CD4-positive, alpha-beta T cell (primary cell): ENCODE measurements around the gene BCAS1. TPM values are rescaled to one million over a fixed set of nuclear protein-coding genes. Genes with fewer than 3 reads are reported as not detected.
"Not testable (repeated sequence)": the region's sequence is repeated elsewhere in the genome, so short reads cannot be mapped to it uniquely, and the experiment has no call there.

Source experiments
- ATAC-seq: fragments of 200-7000 bp; cut with Tn5 transposase; one replicate; pipeline ENCODE4 v1.10.0; 2022; ENCODE audit warnings: mild to moderate bottlenecking; ENCODE audit not compliant: poor library complexity
- CTCF ChIA-PET: fragments of 350-600 bp; sonication (Branson Sonifier 250); formaldehyde crosslinking; loops from one replicate; lab custom pipeline; 2021; ENCODE audit warnings: antibody characterized with exemption, inconsistent platforms; lab: Charles Lee
- POLR2A ChIA-PET: fragments of 350-600 bp; sonication (Branson Sonifier 250); formaldehyde crosslinking; loops from one replicate; lab custom pipeline; 2021; ENCODE audit warnings: antibody characterized with exemption, inconsistent platforms; lab: Charles Lee
- DNase-seq, 14 experiments: peaks; one replicate each; pipeline ENCODE4 v3.0.0-alpha.2; 2013 to 2020; ENCODE audit warnings: mixed read lengths in 2 of 14
- H3K27ac ChIP-seq, 2 donors: one replicate each; pipeline versions ENCODE4 v1.5.1 to v1.7.0; 2013; ENCODE audit warnings: low read length in 2 of 2, low read depth in 1 of 2, mild to moderate bottlenecking in 1 of 2
- H3K27me3 ChIP-seq, 2 experiments: 1 replicate in 1 of 2; 2 replicates in 1 of 2; pipeline versions ENCODE4 v1.6.1 to v1.7.0; 2013; ENCODE audit warnings: low read length in 2 of 2, control low read depth in 1 of 2, mild to moderate bottlenecking in 1 of 2, moderate library complexity in 1 of 2; ENCODE audit not compliant: insufficient read depth in 2 of 2, control insufficient read depth in 1 of 2
- H3K36me3 ChIP-seq: one replicate; pipeline ENCODE4 v1.6.1; 2013; ENCODE audit warnings: low read length, control low read depth; ENCODE audit not compliant: insufficient read depth
- H3K4me1 ChIP-seq: one replicate; pipeline ENCODE4 v1.6.1; 2013; ENCODE audit warnings: low read length, control low read depth; ENCODE audit not compliant: insufficient read depth
- H3K4me3 ChIP-seq: one replicate; pipeline ENCODE4 v1.5.1; 2013; ENCODE audit warnings: mild to moderate bottlenecking, low read length, moderate library complexity
- H3K9me3 ChIP-seq, 2 experiments: 1 replicate in 1 of 2; 2 replicates in 1 of 2; pipeline versions ENCODE4 v1.6.1 to v1.7.0; 2013; ENCODE audit warnings: low read length in 2 of 2, mild to moderate bottlenecking in 2 of 2, control low read depth in 1 of 2, moderate library complexity in 1 of 2; ENCODE audit not compliant: control insufficient read depth in 1 of 2, insufficient read depth in 1 of 2
- H3K27ac Mint-ChIP-seq: one replicate; pipeline ENCODE4 v1.8.0; 2020; ENCODE audit warnings: mixed read lengths
- H3K27me3 Mint-ChIP-seq: one replicate; pipeline ENCODE4 v1.8.0; 2021; ENCODE audit warnings: mixed read lengths
- H3K36me3 Mint-ChIP-seq: one replicate; pipeline ENCODE4 v1.8.0; 2021; ENCODE audit warnings: low read depth, mixed read lengths
- H3K4me1 Mint-ChIP-seq: one replicate; pipeline ENCODE4 v1.8.0; 2021; ENCODE audit warnings: low read depth, mixed read lengths
- H3K4me3 Mint-ChIP-seq: one replicate; pipeline ENCODE4 v1.8.0; 2020; ENCODE audit warnings: mild to moderate bottlenecking, mixed read lengths
- H3K9me3 Mint-ChIP-seq: one replicate; pipeline ENCODE4 v1.8.0; 2020; ENCODE audit warnings: mixed read lengths
- CTCF ChIP-seq: fragments of 200-600 bp; IDR thresholded peaks from one replicate; pipeline ENCODE4 v1.8.0; 2022; ENCODE audit warnings: antibody characterized with exemption, mild to moderate bottlenecking
- intact Hi-C, 2 experiments: fragments of 100-400 bp; cut with DNase I in 1 of 2; cut with micrococcal nuclease in 1 of 2; formaldehyde crosslinking; loops; one replicate each; pipeline versions ENCODE4 v1.15.1 to v1.9.0; 2023 to 2025; cut with DNase I, micrococcal nuclease
- total RNA-seq, 174 experiments: library from RNA in 2 of 174; stranded (reverse) in 2 of 174; gene quantifications; one replicate each; pipeline ENCODE4 v1.2.3 and lab custom pipeline; 2021 to 2026

Gene BCAS1
- total RNA-seq, 2 experiments from 2014 or later, result 0.20 to 0.27 TPM

- no peak for ATAC-seq
- Mint-ChIP-seq H3K4me3 (peak overlapping the region; percentile 75), H3K27ac (peak overlapping the region; percentile 79), H3K27me3 (no peaks in the 10 kb centered on the region), H3K4me1 (peaks cover 55% of the 10 kb centered on the region), H3K9me3 (no peaks in the 10 kb centered on the region), H3K36me3 (no peaks in the 10 kb centered on the region)
- Histone ChIP-seq H3K4me3 (no peak overlapping the region), H3K4me1 (peaks cover 26% of the 10 kb centered on the region), H3K27me3 (no peaks in the 10 kb centered on the region), H3K36me3 (no peaks in the 10 kb centered on the region), H3K9me3 (no peaks in the 10 kb centered on the region), H3K27ac (peak overlapping the region in 1 of 2 donors; percentile 20)
- intact Hi-C loops, result no loop called here
- no peak for TF ChIP-seq CTCF
- DNase-seq, result peak in 2 of 14 experiments; percentile 30 to 32
- POLR2A ChIA-PET, result interaction anchor here (0.9 to 2.4 kb wide), 8 partner anchors 18 to 356 kb away, joined by 3 to 12 read pairs (median 4); no protein-coding TSS in a partner anchor
- CTCF ChIA-PET, result interaction anchor here (1.0 to 3.6 kb wide), 3 partner anchors 12 to 23 kb away, joined by 3 to 15 read pairs (median 4); no protein-coding TSS in a partner anchor
These were observed 134.9 kb downstream of the BCAS1 start for GRCh38 chr20:53935344-53936084.

GRCh38 chr20:53934421-53935343 is 135.7 kb downstream of the BCAS1 start:
- H3K36me3 Mint-ChIP-seq, result no peaks in the 10 kb centered on the region
- ChIA-PET POLR2A (interaction anchor here (0.9 to 2.4 kb wide), 8 partner anchors 17 to 355 kb away, joined by 3 to 12 read pairs (median 4); no protein-coding TSS in a partner anchor), CTCF (interaction anchor here (0.7 to 3.6 kb wide), 6 partner anchors 11 to 1638 kb away, joined by 3 to 15 read pairs (median 4); no protein-coding TSS in a partner anchor)
- H3K27me3 Mint-ChIP-seq, result no peaks in the 10 kb centered on the region
- ATAC-seq, result peak; percentile 76
- no peak for TF ChIP-seq CTCF
- H3K4me3 Mint-ChIP-seq, result peak overlapping the region; percentile 62
- peaks cover 59% of the 10 kb centered on the region for H3K4me1 Mint-ChIP-seq
- intact Hi-C loops, result no loop called here
- peak in 5 of 14 experiments; percentile 23 to 53 (median 45) for DNase-seq
- H3K9me3 Mint-ChIP-seq, result no peaks in the 10 kb centered on the region
- Histone ChIP-seq H3K4me1 (peaks cover 26% of the 10 kb centered on the region), H3K4me3 (no peak overlapping the region), H3K27me3 (no peaks in the 10 kb centered on the region), H3K9me3 (no peaks in the 10 kb centered on the region), H3K36me3 (no peaks in the 10 kb centered on the region), H3K27ac (peak overlapping the region in 1 of 2 donors; percentile 20)
- H3K27ac Mint-ChIP-seq, result peak overlapping the region; percentile 79

GRCh38 chr20:53933232-53933846 is 137.1 kb downstream of the BCAS1 start:
- ATAC-seq, result no peak
- peaks cover 48% of the 10 kb centered on the region for H3K4me1 Mint-ChIP-seq
- ChIA-PET POLR2A (interaction anchor here (1.0 to 2.4 kb wide), 3 partner anchors 9 to 351 kb away, joined by 3 to 9 read pairs (median 3); no protein-coding TSS in a partner anchor), CTCF (interaction anchor here (3.6 kb wide), 1 partner anchor 18 kb away, joined by 15 read pairs; no protein-coding TSS in a partner anchor)
- intact Hi-C loops, result no loop called here
- no peaks in the 10 kb centered on the region for H3K27me3 Mint-ChIP-seq
- Histone ChIP-seq H3K27ac (no peak overlapping the region), H3K9me3 (no peaks in the 10 kb centered on the region), H3K27me3 (no peaks in the 10 kb centered on the region), H3K4me1 (peaks cover 26% of the 10 kb centered on the region), H3K4me3 (no peak overlapping the region), H3K36me3 (no peaks in the 10 kb centered on the region)
- no peak overlapping the region for H3K4me3 Mint-ChIP-seq
- no peak overlapping the region for H3K27ac Mint-ChIP-seq
- no peaks in the 10 kb centered on the region for H3K9me3 Mint-ChIP-seq
- DNase-seq, result no peak
- TF ChIP-seq CTCF, result no peak
- H3K36me3 Mint-ChIP-seq, result no peaks in the 10 kb centered on the region

GRCh38 chr20:53932655-53933192 is 137.7 kb downstream of the BCAS1 start:
- H3K4me3 ChIP-seq, H3K27me3 ChIP-seq, intact Hi-C loops, H3K36me3 Mint-ChIP-seq, H3K36me3 ChIP-seq, ATAC-seq, H3K9me3 Mint-ChIP-seq, H3K27me3 Mint-ChIP-seq, H3K27ac ChIP-seq, DNase-seq, H3K27ac Mint-ChIP-seq, H3K4me3 Mint-ChIP-seq, H3K9me3 ChIP-seq: not testable (repeated sequence)
- H3K4me1 Mint-ChIP-seq, result peaks cover 44% of the 10 kb centered on the region
- ChIA-PET POLR2A (interaction anchor here (0.7 to 1.2 kb wide), 3 partner anchors 9 to 176 kb away, joined by 3 read pairs; no protein-coding TSS in a partner anchor), CTCF (interaction anchor here (3.6 kb wide), 1 partner anchor 17 kb away, joined by 15 read pairs; no protein-coding TSS in a partner anchor)
- peaks cover 26% of the 10 kb centered on the region for H3K4me1 ChIP-seq
